ENCODE data around the gene APPBP2.
"Not testable (repeated sequence)": the region's sequence is repeated elsewhere in the genome, so short reads cannot be mapped to it uniquely, and the experiment has no call there.

Gene APPBP2

GRCh38 chr17:60529806-60530205, 3.8 kb upstream of the APPBP2 start:
- DNase-seq: no peak

- no peak for DNase-seq
Observed at GRCh38 chr17:60528828-60529227, 2.8 kb upstream of the APPBP2 start.

- no peak for DNase-seq
Observed at GRCh38 chr17:60527701-60528100, 1.7 kb upstream of the APPBP2 start.

GRCh38 chr17:60526726-60527125, 684 bp upstream of the APPBP2 start:
- no peak for DNase-seq

GRCh38 chr17:60525328-60525684, 736 bp downstream of the APPBP2 start:
- DNase-seq: no peak

GRCh38 chr17:60524463-60525327, 1.3 kb downstream of the APPBP2 start:
- peak; percentile 21 for DNase-seq

GRCh38 chr17:60523822-60524221, 2.2 kb downstream of the APPBP2 start:
- DNase-seq: no peak

GRCh38 chr17:60522889-60523626, 3.0 kb downstream of the APPBP2 start:
- DNase-seq: no peak

GRCh38 chr17:60519795-60520194, 6.2 kb downstream of the APPBP2 start:
- no peak for DNase-seq

- DNase-seq: not testable (repeated sequence)
Observed at GRCh38 chr17:60515683-60516082, 10.4 kb downstream of the APPBP2 start.

GRCh38 chr17:60515199-60515598, 10.8 kb downstream of the APPBP2 start:
- not testable (repeated sequence) for DNase-seq

- DNase-seq: no peak
Observed at GRCh38 chr17:60514500-60514899, 11.5 kb downstream of the APPBP2 start.

GRCh38 chr17:60514053-60514452, 12.0 kb downstream of the APPBP2 start:
- DNase-seq: no peak

- DNase-seq: no peak
Observed at GRCh38 chr17:60513014-60513413, 13.0 kb downstream of the APPBP2 start.

- no peak for DNase-seq
Observed at GRCh38 chr17:60510723-60511122, 15.3 kb downstream of the APPBP2 start.

- DNase-seq: no peak
Observed at GRCh38 chr17:60510031-60510430, 16.0 kb downstream of the APPBP2 start.

GRCh38 chr17:60508384-60508980, 17.6 kb downstream of the APPBP2 start:
- no peak for DNase-seq

GRCh38 chr17:60506312-60506711, 19.7 kb downstream of the APPBP2 start:
- no peak for DNase-seq

- DNase-seq: no peak
Observed at GRCh38 chr17:60502145-60502544, 23.9 kb downstream of the APPBP2 start.

GRCh38 chr17:60501589-60501988, 24.5 kb downstream of the APPBP2 start:
- DNase-seq: no peak

- DNase-seq: no peak
Observed at GRCh38 chr17:60496041-60496440, 30.0 kb downstream of the APPBP2 start.

- no peak for DNase-seq
Observed at GRCh38 chr17:60495260-60495659, 30.8 kb downstream of the APPBP2 start.

GRCh38 chr17:60493847-60494321, 32.2 kb downstream of the APPBP2 start:
- no peak for DNase-seq

GRCh38 chr17:60491771-60492170, 34.3 kb downstream of the APPBP2 start:
- no peak for DNase-seq
